Measurements from ENCODE around the gene NFKBIB.

DNA sequence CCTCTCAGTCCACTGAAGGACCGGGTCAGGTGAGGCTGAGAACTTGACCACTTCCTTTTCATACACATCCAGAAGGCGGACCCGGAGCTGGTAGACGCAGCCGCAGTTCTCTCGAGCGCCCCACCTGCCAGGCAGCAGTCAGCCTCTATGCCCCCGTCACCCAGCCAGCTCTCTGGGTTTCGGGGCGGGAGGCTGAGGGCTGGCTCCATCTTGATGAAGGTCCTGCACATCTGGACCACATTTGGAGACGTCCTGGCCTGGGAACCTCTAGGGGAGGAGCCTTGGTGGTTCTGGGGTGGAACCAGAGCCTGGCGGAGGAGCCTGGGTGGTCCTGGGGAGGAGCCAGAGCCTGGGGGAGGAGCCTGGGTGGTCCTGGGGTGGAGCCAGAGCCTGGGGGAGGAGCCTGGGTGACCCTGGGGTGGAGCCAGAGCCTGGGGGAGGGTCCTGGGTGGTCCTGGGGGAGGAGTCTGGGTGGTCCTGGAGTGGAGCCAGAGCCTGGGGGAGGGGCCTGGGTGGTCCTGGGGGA, 45.3 kb downstream of the NFKBIB start:
- TF ChIP-seq CTCF (IDR thresholded peaks at IDR 0.05; ENCODE audit: borderline replicate concordance, extremely low read depth, low read length, poor library complexity, severe bottlenecking) (no peak), EZH2 (IDR thresholded peaks at IDR 0.05; ENCODE audit: borderline replicate concordance, low read depth, low read length, severe bottlenecking) (no peak)
